ENCODE measurements around the gene SLC41A1.

SLC41A1 gene

DNA sequence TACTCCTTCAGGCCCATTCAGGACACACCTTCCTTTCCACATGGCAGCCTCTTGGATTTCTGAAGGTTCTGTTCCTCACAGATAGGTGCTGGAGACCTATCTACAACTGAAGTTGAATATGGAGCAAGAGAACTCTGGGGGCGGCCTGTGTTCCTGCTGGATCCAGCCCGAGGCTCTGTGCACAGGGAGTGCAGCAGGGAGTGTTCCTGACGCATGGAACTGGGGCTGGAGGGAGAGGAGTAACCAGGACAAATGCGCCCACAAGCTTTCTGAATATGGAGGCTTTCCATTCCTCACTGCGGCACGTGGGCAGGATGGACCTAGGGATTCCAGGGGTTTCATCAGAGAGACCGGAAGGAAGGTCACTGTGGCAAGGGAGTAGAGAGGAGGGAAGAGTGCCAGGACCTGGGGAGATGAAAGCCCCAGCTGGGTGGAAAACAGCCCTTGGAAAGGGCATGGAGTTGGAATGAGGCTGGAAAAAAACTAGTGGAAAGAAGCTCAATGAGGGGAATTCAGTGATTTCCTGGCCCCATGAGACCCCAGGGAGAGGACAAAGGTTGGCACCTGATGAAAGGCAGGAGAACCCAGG lies 24.5 kb upstream of the SLC41A1 start:
- ChIA-PET POLR2A (no interaction called here), CTCF (interaction anchor here (0.7 to 1.0 kb wide), 2 partner anchors 11 to 12 kb away, joined by 3 read pairs; partner anchors contain the start of gene PM20D1)
- DNase-seq (ENCODE audit: extremely low spot score): no peak
- TF ChIP-seq, protein P1, sequence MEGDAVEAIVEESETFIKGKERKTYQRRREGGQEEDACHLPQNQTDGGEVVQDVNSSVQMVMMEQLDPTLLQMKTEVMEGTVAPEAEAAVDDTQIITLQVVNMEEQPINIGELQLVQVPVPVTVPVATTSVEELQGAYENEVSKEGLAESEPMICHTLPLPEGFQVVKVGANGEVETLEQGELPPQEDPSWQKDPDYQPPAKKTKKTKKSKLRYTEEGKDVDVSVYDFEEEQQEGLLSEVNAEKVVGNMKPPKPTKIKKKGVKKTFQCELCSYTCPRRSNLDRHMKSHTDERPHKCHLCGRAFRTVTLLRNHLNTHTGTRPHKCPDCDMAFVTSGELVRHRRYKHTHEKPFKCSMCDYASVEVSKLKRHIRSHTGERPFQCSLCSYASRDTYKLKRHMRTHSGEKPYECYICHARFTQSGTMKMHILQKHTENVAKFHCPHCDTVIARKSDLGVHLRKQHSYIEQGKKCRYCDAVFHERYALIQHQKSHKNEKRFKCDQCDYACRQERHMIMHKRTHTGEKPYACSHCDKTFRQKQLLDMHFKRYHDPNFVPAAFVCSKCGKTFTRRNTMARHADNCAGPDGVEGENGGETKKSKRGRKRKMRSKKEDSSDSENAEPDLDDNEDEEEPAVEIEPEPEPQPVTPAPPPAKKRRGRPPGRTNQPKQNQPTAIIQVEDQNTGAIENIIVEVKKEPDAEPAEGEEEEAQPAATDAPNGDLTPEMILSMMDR (IDR thresholded peaks at IDR 0.05; ENCODE audit: control extremely low read depth, extremely low read depth, low read depth, missing control alignments): no peak

DNA sequence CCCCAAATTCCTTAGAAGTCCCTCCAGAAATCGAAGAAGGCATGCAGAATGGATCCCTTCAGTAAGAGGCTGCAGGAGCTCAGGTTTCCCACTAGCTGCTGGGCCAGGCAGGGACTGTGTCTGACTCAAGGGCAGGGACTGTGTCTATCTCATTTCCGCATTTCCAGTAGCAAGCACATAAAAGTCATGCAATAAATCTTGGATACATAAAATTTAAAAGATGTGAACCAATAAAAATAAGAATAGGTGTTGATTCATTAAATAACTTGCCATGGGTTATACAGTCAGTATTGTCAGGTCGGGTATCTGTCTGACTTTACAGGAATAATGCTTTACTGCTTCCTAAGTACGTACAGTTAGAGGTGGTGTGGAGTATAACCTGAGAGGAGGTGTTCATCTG lies 21.8 kb upstream of the SLC41A1 start:
- DNase-seq (ENCODE audit: extremely low spot score): no peak
- ChIA-PET POLR2A (no interaction called here), CTCF (no interaction called here)
- TF ChIP-seq, protein P1 (IDR thresholded peaks at IDR 0.05; ENCODE audit: control extremely low read depth, extremely low read depth, low read depth, missing control alignments): no peak

DNA sequence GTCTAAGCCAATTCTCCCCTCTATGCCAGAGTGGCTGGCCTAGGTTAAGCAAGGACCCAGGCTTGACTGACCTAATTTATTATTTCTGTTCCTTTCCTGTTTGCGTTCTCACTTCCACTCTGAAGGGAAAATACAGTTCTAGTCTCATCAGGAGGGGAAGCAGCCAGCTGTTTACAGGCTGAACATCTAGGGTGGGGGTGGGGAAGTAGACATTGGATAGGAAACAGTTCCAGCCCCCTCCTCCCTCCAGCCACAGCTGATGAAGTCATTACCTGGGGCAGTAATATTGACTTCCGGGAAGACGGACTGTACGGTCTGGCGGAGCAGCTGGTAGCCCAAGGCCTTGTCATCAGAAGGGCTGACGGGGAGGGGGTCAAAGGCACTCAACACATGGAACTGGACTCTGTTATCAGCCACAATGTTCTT lies 19.3 kb upstream of the SLC41A1 start:
- TF ChIP-seq, protein P1 (IDR thresholded peaks at IDR 0.05; ENCODE audit: control extremely low read depth, extremely low read depth, low read depth, missing control alignments): no peak
- CTCF ChIA-PET: interaction anchor here (1.3 to 1.8 kb wide), 2 partner anchors 75 to 121 kb away, joined by 3 to 6 read pairs; no protein-coding TSS in a partner anchor
- DNase-seq (ENCODE audit: extremely low spot score): no peak
- POLR2A ChIA-PET: no interaction called here

DNA sequence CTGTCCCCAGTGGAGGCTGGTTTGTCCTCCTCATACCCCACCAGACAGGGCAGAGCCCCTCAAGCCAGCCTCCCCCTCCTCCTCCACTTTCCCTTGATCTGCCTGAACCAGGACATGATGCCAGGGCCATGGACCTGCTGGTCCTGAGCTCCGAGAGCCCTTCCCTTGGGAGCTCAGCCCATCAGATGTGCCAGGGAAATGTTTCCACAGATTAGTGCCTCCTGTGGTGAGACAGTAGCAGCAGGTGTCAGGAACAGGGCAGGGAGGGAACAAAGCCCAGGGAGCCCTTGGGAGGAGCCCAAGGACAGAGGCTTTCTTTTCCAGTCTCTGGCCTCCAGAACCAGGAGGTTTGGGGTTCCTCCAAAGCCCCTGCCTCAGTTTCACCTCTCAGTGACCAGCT lies 14.6 kb upstream of the SLC41A1 start:
- POLR2A ChIA-PET: no interaction called here
- CTCF ChIA-PET: interaction anchor here (0.8 to 2.5 kb wide), 5 partner anchors 9 to 150 kb away, joined by 3 to 6 read pairs (median 3); no protein-coding TSS in a partner anchor
- TF ChIP-seq, protein P1 (IDR thresholded peaks at IDR 0.05; ENCODE audit: control extremely low read depth, extremely low read depth, low read depth, missing control alignments): no peak
- DNase-seq (ENCODE audit: extremely low spot score): no peak

DNA sequence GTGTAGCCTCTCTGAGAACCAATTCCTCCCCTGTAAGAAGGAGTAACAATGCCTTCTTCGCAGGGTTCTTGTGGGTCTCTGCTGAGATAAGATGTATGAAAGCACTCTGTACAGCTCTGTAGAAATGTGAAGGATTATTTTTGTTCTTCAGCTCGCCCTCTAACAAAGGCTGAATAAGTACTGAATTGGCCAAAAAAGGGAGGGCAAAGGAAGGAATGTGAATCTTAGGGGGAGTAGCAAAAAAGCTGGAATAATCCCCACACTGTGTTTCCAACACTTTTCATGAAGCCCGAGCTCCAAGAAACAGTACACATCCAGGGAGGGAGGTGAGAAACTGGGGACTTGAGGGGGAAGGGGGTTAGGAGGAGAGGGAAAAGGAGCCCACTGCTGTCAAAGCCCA lies 14.0 kb upstream of the SLC41A1 start:
- DNase-seq (ENCODE audit: extremely low spot score): no peak
- TF ChIP-seq, protein P1 (IDR thresholded peaks at IDR 0.05; ENCODE audit: control extremely low read depth, extremely low read depth, low read depth, missing control alignments): no peak
- POLR2A ChIA-PET: no interaction called here
- CTCF ChIA-PET: interaction anchor here (1.2 to 2.5 kb wide), 3 partner anchors 35 to 150 kb away, joined by 3 to 6 read pairs (median 3); no protein-coding TSS in a partner anchor

DNA sequence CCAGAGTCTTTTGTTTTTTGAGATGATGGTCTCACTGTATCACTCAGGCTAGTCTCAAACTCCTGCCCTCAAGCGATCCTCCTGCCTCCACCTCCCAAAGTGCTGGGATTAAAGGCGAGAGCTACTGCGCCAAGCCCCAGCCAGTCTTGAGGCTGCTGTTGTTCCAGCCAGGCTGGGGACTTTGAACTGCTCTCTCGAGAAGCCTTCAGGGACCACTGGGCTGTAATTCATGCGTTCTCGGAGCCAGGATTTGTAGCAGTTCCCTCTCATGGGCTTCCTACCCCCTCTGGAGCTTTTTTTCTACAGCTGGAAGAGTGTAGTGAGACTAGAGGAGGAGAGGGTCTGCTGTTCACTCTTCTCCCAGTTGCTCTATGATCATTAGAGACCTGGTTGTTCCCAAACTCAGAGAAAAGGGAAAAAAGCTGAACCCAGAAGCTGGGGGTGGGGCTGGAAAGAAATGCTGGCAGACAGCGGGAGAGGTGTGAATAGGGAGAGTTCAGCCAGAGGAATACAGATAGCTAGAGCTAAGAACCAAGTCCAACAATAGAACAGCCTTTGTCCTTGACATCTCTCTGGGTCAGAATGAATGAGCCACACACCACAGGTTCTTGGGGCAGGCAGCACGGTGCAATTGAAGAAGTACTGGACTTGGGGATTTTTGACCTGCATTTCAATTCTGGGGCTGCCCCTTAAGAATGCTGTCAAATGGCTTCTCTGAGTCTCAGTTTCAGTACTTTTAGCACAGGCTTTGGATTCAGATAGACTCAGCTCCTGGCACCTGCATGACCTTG lies 13.2 kb upstream of the SLC41A1 start:
- CTCF ChIA-PET: interaction anchor here (0.8 to 1.8 kb wide), 4 partner anchors 11 to 151 kb away, joined by 3 to 4 read pairs (median 3); no protein-coding TSS in a partner anchor
- TF ChIP-seq, protein P1 (IDR thresholded peaks at IDR 0.05; ENCODE audit: control extremely low read depth, extremely low read depth, low read depth, missing control alignments): no peak
- POLR2A ChIA-PET: no interaction called here
- peak; percentile 37 for DNase-seq (ENCODE audit: extremely low spot score)

Measured in GM10248 (cell line).